NCI-H460 (cell line): ENCODE results near the gene CLIC3. TPM values are rescaled to one million over a fixed set of nuclear protein-coding genes. Genes with fewer than 3 reads are reported as not detected.

Source experiments
- total RNA-seq: library from RNA; depleted of rRNA; stranded (reverse); fragments of >200 nt; shearing (Covaris generic); gene quantifications from 2 replicates; pipeline ENCODE4 v1.2.3, GENCODE V29; 2014; rRNA removed

Gene CLIC3
- total RNA-seq, 1 experiment from 2014 or later: 0.17 TPM

Other genes starting within 250 kb of the CLIC3 start
- gene LCN6, start 248.0 kb downstream of the CLIC3 start, total RNA-seq: not detected in 2 replicates
- gene LCN8, start 238.3 kb downstream of the CLIC3 start, total RNA-seq: not detected in 2 replicates
- not detected in 2 replicates for gene LCN15, start 232.1 kb downstream of the CLIC3 start, total RNA-seq
- gene TMEM141, start 205.2 kb downstream of the CLIC3 start, total RNA-seq: 24.0 and 27.6 TPM in 2 replicates
- 1.7 and 1.8 TPM in 2 replicates for gene CCDC183, start 200.2 kb downstream of the CLIC3 start, total RNA-seq
- gene RABL6, start 188.6 kb downstream of the CLIC3 start, total RNA-seq: 59.4 and 69.4 TPM in 2 replicates
- gene AJM1, start 154.1 kb downstream of the CLIC3 start, total RNA-seq: 2.6 and 2.7 TPM in 2 replicates
- gene PHPT1, start 147.2 kb downstream of the CLIC3 start, total RNA-seq: 132 and 134 TPM in 2 replicates
- 4.4 and 4.5 TPM in 2 replicates for gene MAMDC4, start 144.2 kb downstream of the CLIC3 start, total RNA-seq
- gene EDF1, start 130.3 kb downstream of the CLIC3 start, total RNA-seq: 309 and 321 TPM in 2 replicates
- gene TRAF2, start 110.1 kb downstream of the CLIC3 start, total RNA-seq: 12.1 and 17.9 TPM in 2 replicates
- gene FBXW5, start 51.8 kb downstream of the CLIC3 start, total RNA-seq: 93.0 and 112 TPM in 2 replicates
- gene C8G, start 51.3 kb downstream of the CLIC3 start, total RNA-seq: 0.92 TPM in 1 of 2 replicates, not detected in the other
- 1.2 and 1.5 TPM in 2 replicates for gene LCN12, start 44.3 kb downstream of the CLIC3 start, total RNA-seq
- gene PTGDS, start 19.1 kb downstream of the CLIC3 start, total RNA-seq: not detected in 2 replicates
- gene LCNL1, start 13.6 kb downstream of the CLIC3 start, total RNA-seq: not detected in 2 replicates
- 35.4 and 39.4 TPM in 2 replicates for gene PAXX, start 4.1 kb downstream of the CLIC3 start, total RNA-seq
- gene ABCA2, start 31.7 kb upstream of the CLIC3 start, total RNA-seq: 21.0 and 25.0 TPM in 2 replicates
- not detected in 2 replicates for gene FUT7, start 35.5 kb upstream of the CLIC3 start, total RNA-seq
- 30.3 and 35.5 TPM in 2 replicates for gene NPDC1, start 49.6 kb upstream of the CLIC3 start, total RNA-seq
- gene ENTPD2, start 57.5 kb upstream of the CLIC3 start, total RNA-seq: not detected in 2 replicates
- 32.4 and 43.6 TPM in 2 replicates for gene SAPCD2, start 74.0 kb upstream of the CLIC3 start, total RNA-seq
- 3.6 and 4.0 TPM in 2 replicates for gene UAP1L1, start 80.9 kb upstream of the CLIC3 start, total RNA-seq
- 53.6 and 55.5 TPM in 2 replicates for gene MAN1B1, start 90.4 kb upstream of the CLIC3 start, total RNA-seq
- 111 and 116 TPM in 2 replicates for gene DPP7, start 118.2 kb upstream of the CLIC3 start, total RNA-seq
- not detected in 2 replicates for gene GRIN1, start 142.6 kb upstream of the CLIC3 start, total RNA-seq
- gene LRRC26, start 173.5 kb upstream of the CLIC3 start, total RNA-seq: not detected in 2 replicates
- gene TMEM210, start 175.5 kb upstream of the CLIC3 start, total RNA-seq: not detected in 2 replicates
- 11.0 and 16.1 TPM in 2 replicates for gene ANAPC2, start 192.0 kb upstream of the CLIC3 start, total RNA-seq
- gene SSNA1, start 192.1 kb upstream of the CLIC3 start, total RNA-seq: 59.3 and 66.1 TPM in 2 replicates
- gene TPRN, start 204.2 kb upstream of the CLIC3 start, total RNA-seq: 7.4 and 8.2 TPM in 2 replicates
- gene TMEM203, start 209.1 kb upstream of the CLIC3 start, total RNA-seq: 38.8 and 39.8 TPM in 2 replicates
- 11.1 and 13.5 TPM in 2 replicates for gene NDOR1, start 209.1 kb upstream of the CLIC3 start, total RNA-seq
- 0.37 and 0.40 TPM in 2 replicates for gene RNF208, start 225.7 kb upstream of the CLIC3 start, total RNA-seq
- 0.59 and 1.4 TPM in 2 replicates for gene CYSRT1, start 228.6 kb upstream of the CLIC3 start, total RNA-seq
- gene RNF224, start 230.9 kb upstream of the CLIC3 start, total RNA-seq: not detected in 2 replicates
- not detected in 2 replicates for gene SLC34A3, start 234.3 kb upstream of the CLIC3 start, total RNA-seq
- 167 and 171 TPM in 2 replicates for gene TUBB4B, start 244.7 kb upstream of the CLIC3 start, total RNA-seq